GM19193 (cell line): ENCODE data around the gene FCHSD2.

Experiments
- POLR2A ChIP-seq: IDR thresholded peaks from 4 replicates; pipeline ENCODE4 v1.6.1; 2011; ENCODE audit not compliant: insufficient read depth, insufficient read length; ENCODE audit errors: extremely low read depth

Gene FCHSD2

DNA sequence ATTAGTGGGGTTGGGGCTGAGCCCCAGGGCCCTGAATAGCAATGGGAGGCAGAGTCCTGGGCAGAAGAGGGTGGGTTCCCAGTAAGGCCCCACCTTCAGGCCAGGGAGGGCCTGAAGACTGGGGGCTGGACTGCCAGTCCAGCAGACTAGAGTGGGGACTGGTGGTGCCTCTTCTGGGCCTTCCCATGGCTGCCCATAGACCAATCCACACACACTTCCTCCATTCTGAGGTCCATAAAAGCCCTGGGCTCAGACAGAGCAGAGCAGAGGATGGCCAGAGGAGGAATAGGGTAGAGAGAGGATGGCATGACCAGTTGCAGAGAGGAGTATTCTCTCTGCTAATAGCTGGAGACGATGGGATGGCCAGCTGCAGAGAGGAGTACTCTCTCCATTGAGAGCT lies 216.0 kb downstream of the FCHSD2 start:
- TF ChIP-seq POLR2A: no peak

DNA sequence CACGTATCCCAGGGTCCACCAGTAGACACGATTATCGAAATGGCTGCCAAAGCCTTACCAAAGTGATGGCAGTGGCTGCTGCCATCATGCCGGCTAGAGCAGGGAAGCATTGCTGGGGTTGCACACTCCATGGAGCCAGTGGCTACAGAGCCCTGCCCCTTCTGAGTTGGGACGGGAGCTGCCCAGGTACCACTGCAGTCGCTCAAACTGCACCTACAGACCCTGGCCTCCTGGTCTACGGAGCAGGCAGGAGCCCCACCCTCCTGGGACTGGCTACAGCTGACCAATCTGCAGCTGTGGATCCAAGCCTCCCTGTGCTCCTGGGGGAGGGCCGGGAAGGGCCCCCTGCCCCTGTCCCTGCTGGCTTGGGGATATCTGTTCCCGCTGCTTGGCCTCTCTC lies 216.5 kb downstream of the FCHSD2 start:
- TF ChIP-seq POLR2A: no peak

DNA sequence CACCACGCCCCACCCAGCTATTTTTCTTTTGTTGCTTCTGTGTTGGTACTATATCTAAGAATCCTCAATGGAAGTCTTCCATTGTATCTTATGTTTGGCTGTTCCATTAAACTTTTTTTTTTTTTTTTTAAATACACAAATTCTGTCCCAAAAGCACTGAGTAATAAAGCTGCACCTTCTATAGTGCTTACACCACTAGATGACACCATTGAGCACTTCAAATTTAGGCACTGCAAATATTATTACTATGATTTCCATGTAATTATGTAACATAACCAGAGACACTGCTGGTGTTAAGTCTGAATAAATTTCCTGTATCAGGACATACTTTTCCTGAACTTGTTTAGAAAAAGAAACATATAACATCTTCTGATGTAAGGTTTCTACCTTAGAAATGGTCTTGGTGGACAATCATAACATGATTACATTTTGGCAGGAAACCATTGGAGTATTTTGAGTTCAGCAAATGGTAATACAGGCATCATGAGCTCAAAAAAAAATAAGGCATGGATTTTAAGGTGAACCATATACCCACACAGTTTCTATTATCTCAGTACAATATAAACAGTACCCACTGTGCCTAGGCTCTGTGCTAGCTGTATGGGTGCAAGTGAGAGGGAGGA lies 217.4 kb downstream of the FCHSD2 start:
- TF ChIP-seq POLR2A: no peak

DNA sequence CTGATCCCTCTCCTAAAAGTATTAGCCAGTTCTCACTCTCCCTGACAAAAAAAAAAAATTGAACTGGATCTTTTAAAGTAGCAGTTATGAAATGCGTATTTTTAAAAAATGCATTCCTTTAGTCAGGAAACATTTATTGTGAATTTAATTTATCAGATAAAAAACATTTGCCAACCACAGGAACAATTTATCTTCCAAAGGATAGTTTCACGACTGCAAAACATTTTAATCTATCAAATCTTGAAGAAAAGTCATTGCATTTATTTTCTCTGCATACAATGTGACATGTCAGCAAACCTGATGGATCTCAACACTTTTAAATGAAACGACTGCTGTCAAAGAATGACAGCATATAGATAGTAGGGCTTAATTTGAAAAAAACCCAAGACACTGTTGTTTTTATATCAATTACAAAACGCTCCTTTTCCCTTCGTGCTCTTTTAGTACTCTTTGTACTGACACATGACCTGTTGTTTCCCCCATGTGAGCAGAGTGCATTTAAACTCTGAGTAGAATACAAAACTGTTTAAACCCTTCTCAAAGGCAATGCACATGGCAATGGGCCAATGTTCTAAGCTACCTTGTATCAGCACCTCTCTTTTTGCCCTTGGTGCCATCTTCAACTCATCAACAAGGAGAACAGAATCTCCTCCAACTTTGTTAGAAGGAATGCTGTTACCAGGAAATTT lies 220.9 kb downstream of the FCHSD2 start:
- TF ChIP-seq POLR2A: no peak

DNA sequence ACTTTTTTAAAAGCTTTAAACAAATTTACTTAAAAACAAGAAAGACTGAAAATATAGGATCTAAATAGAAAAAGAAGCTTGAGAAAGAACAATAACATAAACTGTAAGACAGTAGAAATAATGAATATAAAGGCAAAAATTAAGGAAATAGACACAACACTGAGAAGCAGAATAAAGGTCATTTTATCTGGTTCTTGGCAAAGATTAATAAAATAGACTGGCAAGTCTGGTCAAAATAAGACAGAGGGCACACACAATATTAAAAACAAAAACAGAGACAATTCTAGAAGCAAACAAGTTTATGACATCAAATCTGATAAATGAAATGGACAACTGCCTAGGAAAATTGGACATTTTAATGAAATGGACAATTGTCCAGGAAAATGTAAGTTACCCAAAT lies 222.1 kb downstream of the FCHSD2 start:
- no peak for TF ChIP-seq POLR2A

DNA sequence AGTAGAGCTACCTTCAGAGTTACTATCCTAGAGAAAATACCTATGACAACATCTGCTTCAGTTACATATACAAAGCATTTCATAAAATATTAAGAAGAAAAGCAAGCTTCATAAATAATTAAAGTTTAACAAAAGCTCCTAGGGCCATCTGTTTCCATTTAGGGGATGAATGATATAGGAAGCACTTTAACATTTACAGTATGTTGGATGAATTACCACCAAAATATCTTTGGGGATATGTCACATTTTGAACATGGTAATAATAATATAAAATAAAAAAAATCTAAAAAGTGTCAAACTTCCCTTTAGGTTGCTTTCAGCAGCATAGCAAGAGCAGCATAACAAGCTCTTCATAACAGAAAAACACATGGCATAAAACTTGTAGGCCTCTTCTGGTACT lies 223.3 kb downstream of the FCHSD2 start:
- TF ChIP-seq POLR2A: no peak

DNA sequence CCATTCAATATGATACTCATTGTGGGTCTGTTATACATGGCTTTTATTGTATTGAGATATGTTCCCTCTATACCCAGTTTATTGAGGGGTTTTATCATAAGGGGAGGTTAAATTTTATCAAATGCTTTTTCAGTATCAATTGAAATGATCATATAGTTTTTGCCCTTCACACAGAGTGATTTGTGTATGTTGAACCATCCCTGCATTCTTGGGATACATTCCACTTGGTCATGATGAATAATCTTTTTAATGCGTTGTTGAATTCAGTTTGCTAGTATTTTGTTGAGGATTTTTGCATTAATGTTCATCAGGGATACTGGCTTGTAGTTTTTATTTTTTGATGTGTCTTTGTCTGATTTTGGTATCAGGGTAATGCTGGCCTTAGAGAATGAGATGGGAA lies 229.9 kb downstream of the FCHSD2 start:
- no peak for TF ChIP-seq POLR2A

DNA sequence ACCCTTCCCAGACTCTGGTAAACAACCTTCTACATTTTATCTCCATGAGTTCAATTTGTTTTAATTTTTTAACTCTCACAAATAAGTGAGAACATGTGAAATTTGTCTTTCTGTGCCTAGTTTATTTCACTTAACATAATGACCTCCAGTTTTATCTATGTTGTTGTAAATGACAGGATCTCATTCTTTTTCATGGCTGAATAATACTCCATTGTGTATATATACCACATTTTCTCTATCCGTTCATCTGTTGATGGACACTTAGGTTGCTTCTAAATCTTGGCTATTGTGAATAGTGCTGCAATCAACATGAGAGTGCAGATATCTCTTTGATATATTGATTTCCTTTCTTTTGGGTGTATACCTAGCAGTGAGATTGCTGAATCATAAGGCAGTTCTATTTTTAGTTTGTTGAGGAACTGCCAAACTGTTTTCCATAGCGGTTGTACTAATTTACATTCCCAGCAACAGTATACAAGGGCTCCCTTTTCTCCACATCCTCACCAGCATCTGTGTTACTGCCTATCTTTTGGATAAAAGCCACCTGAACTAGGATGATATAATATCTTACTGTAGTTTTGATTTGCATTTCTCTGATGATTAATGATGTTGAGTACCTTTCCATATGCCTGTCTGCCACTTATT lies 234.0 kb downstream of the FCHSD2 start:
- no peak for TF ChIP-seq POLR2A

DNA sequence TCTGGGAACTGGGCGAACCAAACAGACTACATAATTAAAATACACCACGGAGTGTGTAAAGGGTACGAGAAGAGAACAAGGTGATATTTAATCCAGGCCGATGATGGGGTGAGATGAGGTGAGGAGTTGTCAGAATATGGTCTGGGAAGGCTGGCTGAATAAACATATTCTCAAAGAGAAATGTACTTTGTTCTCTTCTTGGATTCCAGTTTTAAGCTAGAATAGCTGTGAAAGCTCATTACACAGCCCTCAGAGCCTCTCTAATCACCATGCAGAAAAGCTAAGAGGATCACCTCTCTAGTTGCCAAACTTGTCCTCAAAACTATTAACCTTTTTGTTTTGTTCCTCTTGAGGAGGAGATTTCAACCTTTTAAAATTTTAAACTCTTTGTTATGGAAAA lies 238.1 kb downstream of the FCHSD2 start:
- TF ChIP-seq POLR2A: no peak

DNA sequence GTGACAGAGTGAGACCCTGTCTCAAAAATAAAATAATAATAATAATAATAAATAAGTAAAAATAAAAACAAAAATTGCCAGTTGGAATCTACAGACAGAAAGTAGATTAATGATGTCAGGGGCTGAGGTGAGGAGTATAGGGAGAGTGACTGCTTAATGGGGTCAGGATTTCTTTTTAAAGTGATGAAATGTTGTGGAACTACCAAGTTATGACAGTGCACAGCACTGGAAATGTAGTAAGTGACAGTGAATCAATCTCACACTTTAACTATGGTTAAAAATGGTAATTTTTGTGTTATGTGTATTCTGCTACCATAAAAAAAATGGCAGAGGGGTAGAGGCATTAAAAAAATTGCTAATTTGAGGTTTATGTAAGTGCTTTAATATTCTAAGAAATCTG lies 240.7 kb downstream of the FCHSD2 start:
- no peak for TF ChIP-seq POLR2A

DNA sequence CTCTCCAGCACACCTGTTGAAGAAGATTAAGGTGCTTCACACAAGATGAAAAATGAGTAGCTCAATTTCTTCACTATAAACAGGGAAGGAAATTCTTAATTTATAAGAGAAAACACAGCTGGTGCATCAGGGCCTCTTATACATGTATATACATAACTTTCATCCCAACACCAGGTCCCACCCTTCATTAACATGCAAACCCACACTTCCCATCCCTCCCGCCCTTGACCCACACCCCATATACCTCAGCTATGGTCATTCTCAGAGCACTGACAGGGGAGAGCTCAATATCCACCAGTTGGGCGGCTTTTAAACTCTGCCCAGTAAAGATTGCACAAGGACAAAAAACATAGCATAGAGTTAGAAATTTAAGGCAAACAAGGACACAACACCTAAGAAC lies 242.1 kb downstream of the FCHSD2 start:
- no peak for TF ChIP-seq POLR2A

DNA sequence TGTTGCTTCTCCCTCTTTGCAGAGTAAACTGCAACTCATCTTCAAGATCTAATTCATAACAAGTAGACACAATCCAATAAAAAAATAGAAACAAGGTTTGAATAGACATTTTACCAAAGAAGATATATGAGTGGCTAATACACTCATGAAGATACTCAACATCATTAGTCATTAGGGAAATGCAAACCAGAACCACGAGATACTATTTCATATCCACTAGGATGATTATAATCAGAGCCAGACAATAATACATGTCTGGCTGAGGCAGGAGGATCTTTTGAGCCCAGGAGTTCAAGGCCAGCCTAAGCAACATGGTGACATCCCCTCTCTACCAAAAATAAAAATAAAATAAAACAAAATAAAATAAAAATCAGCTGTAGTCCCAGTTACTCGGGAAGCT lies 242.9 kb downstream of the FCHSD2 start:
- TF ChIP-seq POLR2A: no peak

DNA sequence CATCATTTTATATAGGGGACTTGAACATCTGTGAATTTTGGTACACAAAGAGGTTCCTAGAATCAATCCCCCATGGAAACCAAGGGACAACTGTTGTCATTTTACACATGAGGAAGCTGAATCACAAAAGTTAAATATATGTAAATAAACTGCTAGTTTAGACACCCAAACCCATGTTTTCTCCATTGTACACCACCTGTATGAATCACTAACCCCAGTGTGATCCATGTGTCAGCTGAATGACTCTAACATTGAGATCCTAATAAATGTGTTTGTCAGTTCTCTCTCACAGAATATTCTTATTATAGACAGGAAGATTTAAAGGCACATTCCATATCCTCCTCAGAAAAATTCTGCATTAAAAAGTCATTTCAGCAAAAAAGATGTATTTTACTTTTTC lies 244.6 kb downstream of the FCHSD2 start:
- no peak for TF ChIP-seq POLR2A

DNA sequence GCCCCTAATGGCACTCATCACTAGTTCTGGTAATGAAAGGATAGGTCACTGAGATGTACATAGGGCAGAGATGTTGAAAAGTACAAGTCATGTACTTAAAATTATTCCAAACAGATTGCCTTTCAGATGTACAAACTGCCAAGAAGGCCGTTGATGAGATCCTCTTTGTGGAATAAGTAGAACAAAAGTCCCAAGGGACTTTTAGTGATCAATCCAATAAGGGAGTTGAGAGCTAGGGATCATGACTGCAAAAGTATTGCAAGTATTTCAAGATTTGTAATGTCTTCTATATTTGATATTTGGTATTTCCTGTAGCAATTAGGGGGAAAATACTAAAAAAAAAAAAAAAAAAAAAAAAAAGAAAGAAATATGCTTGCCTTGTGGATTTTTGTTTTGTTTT lies 245.7 kb downstream of the FCHSD2 start:
- no peak for TF ChIP-seq POLR2A

DNA sequence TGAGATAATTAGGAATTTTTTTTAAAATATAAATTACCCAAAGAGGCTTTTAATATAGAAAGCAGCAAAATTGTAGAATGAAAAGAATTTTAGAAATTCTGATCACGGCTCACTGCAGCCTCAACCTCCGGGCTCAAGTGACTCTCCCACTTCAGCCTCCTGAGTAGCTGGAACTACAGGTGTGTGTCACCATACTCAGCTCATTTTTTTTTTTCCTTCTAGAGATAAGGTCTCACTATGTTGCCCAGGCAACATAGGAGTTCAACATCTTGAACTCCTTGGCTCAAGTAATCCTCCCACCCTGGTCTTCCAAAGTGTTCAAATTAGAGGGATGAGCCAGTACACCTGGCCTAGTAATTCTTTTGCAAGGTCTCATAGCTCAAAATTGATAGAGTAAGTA lies 251.2 kb downstream of the FCHSD2 start:
- TF ChIP-seq POLR2A: no peak

DNA sequence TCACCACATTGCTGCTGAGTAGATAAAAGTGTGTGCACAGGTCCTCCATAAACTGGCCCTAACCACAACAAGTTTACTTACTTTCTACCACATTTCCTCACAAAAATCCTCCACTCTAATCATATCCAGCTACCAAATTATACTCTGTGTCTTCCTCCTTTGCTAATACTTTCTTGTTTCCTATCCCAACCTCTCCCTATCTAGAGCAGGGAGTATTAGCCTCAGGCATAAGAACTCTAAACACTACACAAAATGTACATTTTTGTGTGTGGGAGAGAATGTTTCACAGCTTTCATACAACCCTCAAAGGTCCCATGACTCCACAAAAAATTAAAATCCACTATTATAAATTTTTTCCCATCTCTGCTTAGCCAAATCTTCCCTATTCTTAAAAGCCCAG lies 255.5 kb downstream of the FCHSD2 start:
- no peak for TF ChIP-seq POLR2A
